Gastrocnemius medialis (tissue), 4 donors: Measurements from ENCODE around the gene TESK2. TPM values are rescaled to one million over a fixed set of nuclear protein-coding genes. Genes with fewer than 3 reads are reported as not detected.

Experiments
- ATAC-seq, 2 donors: fragments of 150-250 bp; one replicate each; pipeline ENCODE4 v1.9.1; 2016
- DNase-seq, 2 donors: peaks; one replicate each; pipeline ENCODE4 v3.0.0-alpha.2; 2019
- H3K27ac ChIP-seq, 4 donors: fragments of 200-600 bp; sonication (generic); 1 replicate in 1 of 4; 2 replicates in 3 of 4; pipeline ENCODE4 v1.5.1; 2016 to 2018; ENCODE audit warnings: mild to moderate bottlenecking in 2 of 4, moderate library complexity in 1 of 4
- H3K27me3 ChIP-seq, 3 donors: fragments of 200-600 bp; sonication (generic) in 2 of 3; 1 replicate in 1 of 3; 2 replicates in 2 of 3; pipeline versions ENCODE4 v1.5.1 to v1.6.0; 2016 to 2019; ENCODE audit warnings: mild to moderate bottlenecking in 1 of 3, moderate library complexity in 1 of 3
- H3K36me3 ChIP-seq, 2 donors: fragments of 200-600 bp; sonication (generic) in 1 of 2; one replicate each; pipeline ENCODE4 v1.5.1; 2017 to 2018
- H3K4me1 ChIP-seq, 2 donors: fragments of 200-600 bp; sonication (generic) in 1 of 2; one replicate each; pipeline ENCODE4 v1.5.1; 2016 to 2017; ENCODE audit warnings: mild to moderate bottlenecking in 2 of 2
- H3K4me3 ChIP-seq, 4 donors: fragments of 200-600 bp; sonication (generic) in 3 of 4; 1 replicate in 1 of 4; 2 replicates in 3 of 4; pipeline ENCODE4 v1.5.1; 2016 to 2019; ENCODE audit warnings: mild to moderate bottlenecking in 2 of 4
- H3K9me3 ChIP-seq, 3 donors: fragments of 200-600 bp; sonication (generic) in 2 of 3; 1 replicate in 1 of 3; 2 replicates in 2 of 3; pipeline ENCODE4 v1.5.1; 2016 to 2019
- POLR2A ChIP-seq, 2 donors: fragments of 450-650 bp; IDR thresholded peaks; one replicate each; pipeline ENCODE4 v1.6.1; 2017; ENCODE audit warnings: antibody characterized with exemption in 2 of 2, mild to moderate bottlenecking in 2 of 2, moderate library complexity in 2 of 2
- in situ Hi-C, 4 donors: fragments of 200-750 bp; cut with MboI; loops; one replicate each; pipeline versions ENCODE4 v1.15.0 to v1.8.0; 2017; ENCODE audit warnings: low sequenced_read_pairs in 4 of 4
- intact Hi-C: fragments of 100-400 bp; cut with DNase I; formaldehyde crosslinking; loops from one replicate; pipeline ENCODE4 v1.15.1; 2023; ENCODE audit warnings: low total_unique reads
- total RNA-seq, 4 donors: library from RNA; depleted of rRNA; stranded (reverse); fragments of >200 nt; gene quantifications; one replicate each; pipeline versions ENCODE4 v1.1.0 to v1.2.3, GENCODE V29; 2016
- TF ChIP-seq, protein P1 (sequence below), 5 experiments: fragments of 450-650 bp in 3 of 5; fragments of 200-600 bp in 2 of 5; sonication (generic) in 2 of 5; IDR thresholded peaks in 4 of 5; conservative IDR thresholded peaks in 1 of 5; 1 replicate in 4 of 5; 2 replicates in 1 of 5; pipeline ENCODE4 v1.5.1; 2016 to 2019; ENCODE audit warnings: antibody characterized with exemption in 5 of 5, mild to moderate bottlenecking in 3 of 5, moderate library complexity in 3 of 5

Gene TESK2
- total RNA-seq, 4 donors from 2014 or later = 3.4 to 5.8 (median 4.5) TPM

GRCh38 chr1:45407629-45408287 is 83.2 kb downstream of the TESK2 start:
- in situ Hi-C loops (no loop called here), intact Hi-C loops (no loop called here)
- Histone ChIP-seq H3K27ac (no peak overlapping the region), H3K9me3 (no peaks in the 10 kb centered on the region), H3K27me3 (no peaks in the 10 kb centered on the region), H3K4me1 (no peaks in the 10 kb centered on the region), H3K36me3 (no peaks in the 10 kb centered on the region), H3K4me3 (no peak overlapping the region)
- no peak for DNase-seq
- no peak for TF ChIP-seq POLR2A (IDR thresholded peaks at IDR 0.05)
- TF ChIP-seq, protein P1, sequence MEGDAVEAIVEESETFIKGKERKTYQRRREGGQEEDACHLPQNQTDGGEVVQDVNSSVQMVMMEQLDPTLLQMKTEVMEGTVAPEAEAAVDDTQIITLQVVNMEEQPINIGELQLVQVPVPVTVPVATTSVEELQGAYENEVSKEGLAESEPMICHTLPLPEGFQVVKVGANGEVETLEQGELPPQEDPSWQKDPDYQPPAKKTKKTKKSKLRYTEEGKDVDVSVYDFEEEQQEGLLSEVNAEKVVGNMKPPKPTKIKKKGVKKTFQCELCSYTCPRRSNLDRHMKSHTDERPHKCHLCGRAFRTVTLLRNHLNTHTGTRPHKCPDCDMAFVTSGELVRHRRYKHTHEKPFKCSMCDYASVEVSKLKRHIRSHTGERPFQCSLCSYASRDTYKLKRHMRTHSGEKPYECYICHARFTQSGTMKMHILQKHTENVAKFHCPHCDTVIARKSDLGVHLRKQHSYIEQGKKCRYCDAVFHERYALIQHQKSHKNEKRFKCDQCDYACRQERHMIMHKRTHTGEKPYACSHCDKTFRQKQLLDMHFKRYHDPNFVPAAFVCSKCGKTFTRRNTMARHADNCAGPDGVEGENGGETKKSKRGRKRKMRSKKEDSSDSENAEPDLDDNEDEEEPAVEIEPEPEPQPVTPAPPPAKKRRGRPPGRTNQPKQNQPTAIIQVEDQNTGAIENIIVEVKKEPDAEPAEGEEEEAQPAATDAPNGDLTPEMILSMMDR (IDR thresholded peaks at IDR 0.05 in 4 of 5, conservative IDR thresholded peaks at IDR 0.05 in 1 of 5) = no peak
- no peak for ATAC-seq

DNA sequence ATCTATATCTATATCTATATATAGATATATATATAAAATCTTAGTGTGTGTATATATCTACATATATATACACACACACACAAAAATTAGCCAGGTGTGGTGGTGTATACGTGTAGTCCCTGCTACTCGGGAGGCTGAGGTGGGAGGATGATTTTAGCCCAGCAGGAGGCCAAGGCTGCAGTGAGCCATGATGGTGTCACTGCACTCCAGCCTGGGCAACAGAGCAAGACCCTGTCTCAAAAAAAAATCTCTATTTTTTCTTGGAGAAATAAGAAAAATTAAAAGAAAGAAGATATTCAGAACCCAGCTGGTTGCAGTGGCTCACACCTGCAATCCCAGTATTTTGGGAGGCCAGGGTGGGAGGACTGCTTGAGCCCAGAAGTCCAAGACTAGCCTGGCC is 85.3 kb downstream of the TESK2 start:
- Histone ChIP-seq H3K4me1 (no peaks in the 10 kb centered on the region), H3K36me3 (no peaks in the 10 kb centered on the region), H3K4me3 (no peak overlapping the region), H3K27ac (no peak overlapping the region), H3K27me3 (no peaks in the 10 kb centered on the region), H3K9me3 (no peaks in the 10 kb centered on the region)
- ATAC-seq (no peak), DNase-seq (no peak)
- TF ChIP-seq POLR2A (IDR thresholded peaks at IDR 0.05) = no peak
- TF ChIP-seq, protein P1 (IDR thresholded peaks at IDR 0.05 in 4 of 5, conservative IDR thresholded peaks at IDR 0.05 in 1 of 5) = no peak
- intact Hi-C loops = no loop called here
- in situ Hi-C loops = no loop called here

DNA sequence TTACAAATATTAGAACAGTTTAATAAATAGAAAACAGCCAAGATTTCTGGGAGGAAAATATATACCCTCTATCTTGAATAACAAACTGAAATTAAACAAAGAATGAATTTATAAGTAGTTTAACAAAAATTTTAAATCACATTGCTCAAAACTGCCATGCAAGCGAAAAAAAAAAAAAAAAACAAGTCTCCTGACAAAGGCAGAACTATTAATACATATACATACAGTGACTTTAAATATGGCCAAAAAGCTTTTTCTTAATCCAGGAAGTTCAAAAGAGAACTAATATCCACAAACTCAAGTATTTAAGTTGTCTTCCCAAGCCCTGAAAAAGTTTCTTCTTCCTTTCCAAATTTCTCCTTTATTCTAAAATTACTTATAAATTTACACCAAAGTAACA is 87.2 kb downstream of the TESK2 start:
- TF ChIP-seq, protein P1 (IDR thresholded peaks at IDR 0.05 in 4 of 5, conservative IDR thresholded peaks at IDR 0.05 in 1 of 5) = no peak
- TF ChIP-seq POLR2A (IDR thresholded peaks at IDR 0.05) = no peak
- H3K27me3 ChIP-seq = no peaks in the 10 kb centered on the region
- DNase-seq (no peak), ATAC-seq (no peak)
- intact Hi-C loops = no loop called here
- no peaks in the 10 kb centered on the region for H3K36me3 ChIP-seq
- no peaks in the 10 kb centered on the region for H3K9me3 ChIP-seq
- in situ Hi-C loops = no loop called here
- no peak overlapping the region for H3K4me3 ChIP-seq
- no peak overlapping the region for H3K27ac ChIP-seq
- no peaks in the 10 kb centered on the region for H3K4me1 ChIP-seq

DNA sequence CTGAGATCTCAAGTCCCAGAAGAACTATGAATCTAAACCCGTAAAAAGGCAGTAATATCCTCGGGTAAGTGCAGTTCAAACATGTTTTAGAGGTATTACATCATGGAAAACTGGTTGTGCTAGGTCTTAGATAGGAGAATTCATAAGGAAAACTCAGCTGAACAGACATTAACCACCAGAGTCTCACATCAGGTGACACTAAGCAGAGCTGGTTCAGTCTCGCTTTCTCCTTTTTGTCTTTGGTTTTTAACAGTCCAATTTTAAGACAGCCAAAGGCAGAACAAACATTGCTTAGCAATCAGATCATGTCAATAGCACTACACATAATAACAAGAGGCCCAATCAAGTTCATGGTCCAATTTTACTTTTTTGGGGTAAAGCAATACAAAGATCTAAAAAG is 87.7 kb downstream of the TESK2 start:
- DNase-seq (no peak), ATAC-seq (no peak)
- in situ Hi-C loops (no loop called here), intact Hi-C loops (no loop called here)
- H3K36me3 ChIP-seq = no peaks in the 10 kb centered on the region
- H3K27ac ChIP-seq = no peak overlapping the region
- TF ChIP-seq POLR2A (IDR thresholded peaks at IDR 0.05) = no peak
- TF ChIP-seq, protein P1 (IDR thresholded peaks at IDR 0.05 in 4 of 5, conservative IDR thresholded peaks at IDR 0.05 in 1 of 5) = no peak
- no peaks in the 10 kb centered on the region for H3K9me3 ChIP-seq
- no peak overlapping the region for H3K4me3 ChIP-seq
- no peaks in the 10 kb centered on the region for H3K27me3 ChIP-seq
- H3K4me1 ChIP-seq = no peaks in the 10 kb centered on the region

DNA sequence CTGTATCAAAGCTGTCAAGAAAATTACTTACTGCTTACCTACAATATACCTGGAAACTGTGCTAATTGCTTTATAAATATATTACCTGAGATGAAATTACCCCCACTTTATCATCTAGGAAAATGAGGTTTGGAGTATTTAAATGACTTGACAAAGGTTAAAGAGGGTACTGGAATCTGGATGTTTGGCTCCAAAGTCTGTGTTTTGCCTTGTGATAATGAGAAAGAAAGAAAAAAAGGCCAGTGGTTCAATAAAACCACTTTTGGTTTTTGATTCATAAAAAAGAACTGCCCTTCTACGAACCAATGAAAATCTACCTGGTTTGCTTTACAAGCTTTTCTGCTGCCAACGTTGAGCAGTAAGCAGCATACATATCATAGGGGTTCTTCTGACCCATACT is 89.4 kb downstream of the TESK2 start:
- H3K4me1 ChIP-seq = no peaks in the 10 kb centered on the region
- ATAC-seq (no peak), DNase-seq (no peak)
- H3K27me3 ChIP-seq = no peaks in the 10 kb centered on the region
- H3K4me3 ChIP-seq = no peak overlapping the region
- in situ Hi-C loops = no loop called here
- H3K27ac ChIP-seq = no peak overlapping the region
- H3K36me3 ChIP-seq = no peaks in the 10 kb centered on the region
- TF ChIP-seq, protein P1 (IDR thresholded peaks at IDR 0.05 in 4 of 5, conservative IDR thresholded peaks at IDR 0.05 in 1 of 5) = no peak
- TF ChIP-seq POLR2A (IDR thresholded peaks at IDR 0.05) = no peak
- intact Hi-C loops = no loop called here
- H3K9me3 ChIP-seq = no peaks in the 10 kb centered on the region
